ENCODE measurements around the gene ZNF436.

ZNF436 gene

DNA sequence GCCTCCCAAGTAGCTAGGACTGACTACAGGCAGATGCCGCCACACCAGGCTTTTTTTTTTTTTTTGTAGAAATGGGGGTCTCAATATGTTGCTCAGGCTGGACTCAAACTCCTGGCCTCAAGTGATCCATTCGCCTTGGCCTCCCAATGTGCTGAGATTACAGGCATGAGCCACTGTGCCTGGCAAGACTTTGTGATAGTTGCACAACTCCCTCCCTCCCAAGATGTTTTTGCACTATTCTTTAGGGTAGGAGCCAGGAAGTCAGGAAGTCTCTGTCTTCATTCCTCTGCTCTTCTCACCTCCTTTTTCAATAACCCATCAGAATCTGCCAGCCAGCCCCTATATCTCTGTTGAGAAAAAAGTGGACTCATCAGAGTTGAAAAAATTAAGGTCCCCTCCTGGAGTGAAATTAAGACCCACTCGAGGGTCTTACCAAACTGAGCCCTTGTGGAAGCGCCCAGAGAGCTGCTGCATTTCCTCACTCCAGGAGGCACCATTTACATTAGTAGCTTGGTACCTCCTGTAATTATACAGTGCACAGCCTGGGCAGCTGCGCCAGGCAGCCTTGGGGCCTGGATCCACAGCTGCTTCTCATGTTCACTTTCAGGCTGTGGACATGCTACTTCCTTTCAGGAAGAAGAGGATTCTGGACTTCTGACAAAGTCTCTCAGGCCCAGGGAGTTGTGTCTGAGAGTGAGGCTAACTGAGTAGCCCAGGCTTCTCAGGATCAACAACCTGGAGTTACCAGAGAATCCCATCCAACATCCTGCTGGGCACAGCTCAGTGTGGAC lies 30.9 kb upstream of the ZNF436 start:
- Histone ChIP-seq H2BK120ac (ENCODE audit: low read depth, low read length) (peak overlapping the region; percentile 35), H2AFZ (ENCODE audit: low read depth, low read length) (no peak overlapping the region), H3K4me2 (ENCODE audit: low read length, poor library complexity, severe bottlenecking) (no peak overlapping the region), H3K4me3 (ENCODE audit: insufficient read depth in 1 of 2, low read depth in 1 of 2, low read length in 2 of 2) (no peak overlapping the region), H3K4me1 (ENCODE audit: control insufficient read depth, insufficient read depth, low read depth, low read length) (peaks cover 15% of the 10 kb centered on the region), H3K79me1 (replicated peaks; ENCODE audit: low read length, poor library complexity, severe bottlenecking) (peaks cover 2% of the 10 kb centered on the region), H3K9me3 (ENCODE audit: control insufficient read depth, low read length) (no peaks in the 10 kb centered on the region), H3K27me3 (ENCODE audit: control insufficient read depth in 1 of 2, insufficient read depth in 1 of 2, low read length in 2 of 2) (no peaks in the 10 kb centered on the region), H3K23ac (ENCODE audit: low read length in 2 of 2) (no peak overlapping the region), H3K9ac (ENCODE audit: low read length) (peak overlapping the region; percentile 67), H2BK12ac (ENCODE audit: low read length in 2 of 2) (peak overlapping the region; percentile 44 to 93), H4K8ac (ENCODE audit: low read length) (no peak overlapping the region), H3K27ac (ENCODE audit: low read length, poor library complexity, severe bottlenecking) (no peak overlapping the region), H3K4ac (ENCODE audit: low read depth in 1 of 2, low read length in 2 of 2) (peak overlapping the region; percentile 46 to 47), H2BK5ac (ENCODE audit: low read depth, low read length, poor library complexity, severe bottlenecking) (no peak overlapping the region), H3K36me3 (ENCODE audit: control insufficient read depth in 1 of 2, insufficient read depth in 2 of 2, low read depth in 1 of 2, low read length in 2 of 2) (peaks cover 0 to 35% of the 10 kb centered on the region in 2 experiments), H4K91ac (ENCODE audit: low read length) (peak overlapping the region; percentile 64), H3K18ac (ENCODE audit: low read depth in 1 of 2, low read length in 2 of 2) (peak overlapping the region; percentile 3 to 91), H3K14ac (ENCODE audit: low read length in 2 of 2) (peak overlapping the region in 1 of 2 experiments; percentile 59), H2BK15ac (ENCODE audit: low read depth, poor library complexity, severe bottlenecking) (peak overlapping the region; percentile 73), H2AK5ac (ENCODE audit: low read length, severe bottlenecking) (peak overlapping the region; percentile 49)
- no peak for DNase-seq
- 95% methylated on average over 4 of the region's 5 CpGs for WGBS

DNA sequence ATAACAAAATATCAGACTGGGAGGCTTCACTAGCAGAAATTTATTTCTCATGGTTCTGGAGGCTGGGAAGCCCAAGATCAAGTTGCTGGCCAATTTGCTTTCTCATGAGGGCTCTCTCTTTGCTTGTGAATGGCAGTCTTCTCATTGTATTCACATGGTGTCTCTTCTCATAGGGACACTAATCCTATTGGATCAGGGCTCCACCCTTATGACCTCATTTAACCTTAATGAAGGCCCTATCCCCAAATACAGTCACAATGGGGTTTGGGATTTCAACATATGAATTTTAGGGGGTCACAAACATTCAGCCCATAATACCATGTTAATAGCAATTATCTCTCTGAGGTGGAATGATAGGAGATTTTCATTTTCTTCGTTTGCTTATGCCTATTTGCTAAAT lies 29.6 kb upstream of the ZNF436 start:
- Histone ChIP-seq H3K4me2 (ENCODE audit: low read length, poor library complexity, severe bottlenecking) (no peak overlapping the region), H2AFZ (ENCODE audit: low read depth, low read length) (no peak overlapping the region), H3K27ac (ENCODE audit: low read length, poor library complexity, severe bottlenecking) (no peak overlapping the region), H3K4me3 (ENCODE audit: insufficient read depth in 1 of 2, low read depth in 1 of 2, low read length in 2 of 2) (no peak overlapping the region), H2BK5ac (ENCODE audit: low read depth, low read length, poor library complexity, severe bottlenecking) (no peak overlapping the region), H3K23ac (ENCODE audit: low read length in 2 of 2) (no peak overlapping the region), H4K8ac (ENCODE audit: low read length) (no peak overlapping the region), H3K79me1 (replicated peaks; ENCODE audit: low read length, poor library complexity, severe bottlenecking) (no peaks in the 10 kb centered on the region), H2BK12ac (ENCODE audit: low read length in 2 of 2) (no peak overlapping the region), H3K27me3 (ENCODE audit: control insufficient read depth in 1 of 2, insufficient read depth in 1 of 2, low read length in 2 of 2) (no peaks in the 10 kb centered on the region), H2BK120ac (ENCODE audit: low read depth, low read length) (no peak overlapping the region), H2AK5ac (ENCODE audit: low read length, severe bottlenecking) (no peak overlapping the region), H2BK15ac (ENCODE audit: low read depth, poor library complexity, severe bottlenecking) (no peak overlapping the region), H3K4ac (ENCODE audit: low read depth in 1 of 2, low read length in 2 of 2) (no peak overlapping the region), H3K18ac (ENCODE audit: low read depth in 1 of 2, low read length in 2 of 2) (no peak overlapping the region), H3K14ac (ENCODE audit: low read length in 2 of 2) (no peak overlapping the region), H3K9ac (ENCODE audit: low read length) (no peak overlapping the region), H3K9me3 (ENCODE audit: control insufficient read depth, low read length) (no peaks in the 10 kb centered on the region), H3K4me1 (ENCODE audit: control insufficient read depth, insufficient read depth, low read depth, low read length) (peaks cover 18% of the 10 kb centered on the region), H4K91ac (ENCODE audit: low read length) (no peak overlapping the region), H3K36me3 (ENCODE audit: control insufficient read depth in 1 of 2, insufficient read depth in 2 of 2, low read depth in 1 of 2, low read length in 2 of 2) (peaks cover 0 to 31% of the 10 kb centered on the region in 2 experiments)
- no peak for DNase-seq
- WGBS: no CpG with 5 or more reads among the region's 1 CpG

DNA sequence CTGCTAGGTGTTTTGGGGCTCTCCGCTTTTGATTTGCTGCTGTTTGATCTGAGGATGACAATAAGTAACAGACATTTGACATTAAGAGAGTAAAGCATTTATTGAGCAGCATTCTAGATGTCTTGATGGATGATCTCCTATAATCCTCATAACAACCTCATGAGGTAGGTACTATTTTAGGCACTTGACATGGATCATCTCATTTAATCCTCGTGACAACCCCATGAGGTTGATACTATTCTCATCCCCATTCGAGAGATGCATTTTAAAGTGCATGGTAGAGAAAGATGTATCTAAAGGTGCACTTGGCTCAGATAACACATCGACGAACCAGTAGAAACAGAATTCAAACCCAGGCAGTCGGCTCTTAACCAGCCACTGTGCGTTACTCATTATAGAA lies 28.3 kb upstream of the ZNF436 start:
- H2AFZ ChIP-seq (ENCODE audit: low read depth, low read length): no peak overlapping the region
- no peak overlapping the region for H3K9ac ChIP-seq (ENCODE audit: low read length)
- H3K27me3 ChIP-seq (ENCODE audit: control insufficient read depth in 1 of 2, insufficient read depth in 1 of 2, low read length in 2 of 2): no peaks in the 10 kb centered on the region
- no peak overlapping the region for H3K27ac ChIP-seq (ENCODE audit: low read length, poor library complexity, severe bottlenecking)
- DNase-seq: no peak
- no peaks in the 10 kb centered on the region for H3K79me1 ChIP-seq (replicated peaks; ENCODE audit: low read length, poor library complexity, severe bottlenecking)
- WGBS: 89% methylated on average over 5 of the region's 7 CpGs
- no peak overlapping the region for H3K4me3 ChIP-seq (ENCODE audit: insufficient read depth in 1 of 2, low read depth in 1 of 2, low read length in 2 of 2)
- no peak overlapping the region for H3K18ac ChIP-seq (ENCODE audit: low read depth in 1 of 2, low read length in 2 of 2)
- H3K23ac ChIP-seq (ENCODE audit: low read length in 2 of 2): no peak overlapping the region
- no peak overlapping the region for H3K4me2 ChIP-seq (ENCODE audit: low read length, poor library complexity, severe bottlenecking)
- H2BK120ac ChIP-seq (ENCODE audit: low read depth, low read length): no peak overlapping the region
- H3K36me3 ChIP-seq (ENCODE audit: control insufficient read depth in 1 of 2, insufficient read depth in 2 of 2, low read depth in 1 of 2, low read length in 2 of 2): peaks cover 0 to 31% of the 10 kb centered on the region in 2 experiments
- H4K91ac ChIP-seq (ENCODE audit: low read length): no peak overlapping the region
- H2BK15ac ChIP-seq (ENCODE audit: low read depth, poor library complexity, severe bottlenecking): no peak overlapping the region
- no peak overlapping the region for H2BK5ac ChIP-seq (ENCODE audit: low read depth, low read length, poor library complexity, severe bottlenecking)
- H3K4ac ChIP-seq (ENCODE audit: low read depth in 1 of 2, low read length in 2 of 2): no peak overlapping the region
- no peak overlapping the region for H3K14ac ChIP-seq (ENCODE audit: low read length in 2 of 2)
- no peak overlapping the region for H4K8ac ChIP-seq (ENCODE audit: low read length)
- no peaks in the 10 kb centered on the region for H3K9me3 ChIP-seq (ENCODE audit: control insufficient read depth, low read length)
- H2AK5ac ChIP-seq (ENCODE audit: low read length, severe bottlenecking): no peak overlapping the region
- H2BK12ac ChIP-seq (ENCODE audit: low read length in 2 of 2): peak overlapping the region in 1 of 2 experiments; percentile 38
- peaks cover 25% of the 10 kb centered on the region for H3K4me1 ChIP-seq (ENCODE audit: control insufficient read depth, insufficient read depth, low read depth, low read length)

DNA sequence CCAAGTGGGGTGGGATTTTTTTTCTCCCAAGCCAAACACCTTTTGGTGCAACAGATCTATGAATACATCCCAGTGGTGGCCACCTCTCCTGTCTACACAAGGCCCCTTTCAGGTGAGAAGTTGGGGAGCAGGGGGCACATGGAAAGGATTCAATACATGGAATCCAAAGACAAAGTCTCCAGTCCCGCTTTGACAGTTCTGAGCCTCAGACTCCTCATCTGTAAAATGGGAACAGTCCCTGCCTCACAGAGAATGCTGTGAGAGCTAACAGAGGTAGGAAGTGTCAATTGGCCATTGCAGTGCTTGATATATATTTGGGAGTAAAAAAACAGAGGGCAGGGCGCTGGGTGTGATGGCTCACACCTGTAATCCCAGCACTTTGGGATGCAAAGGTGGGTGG lies 26.7 kb upstream of the ZNF436 start:
- Histone ChIP-seq H4K91ac (ENCODE audit: low read length) (no peak overlapping the region), H3K79me1 (replicated peaks; ENCODE audit: low read length, poor library complexity, severe bottlenecking) (no peaks in the 10 kb centered on the region), H3K4me2 (ENCODE audit: low read length, poor library complexity, severe bottlenecking) (no peak overlapping the region), H3K9me3 (ENCODE audit: control insufficient read depth, low read length) (no peaks in the 10 kb centered on the region), H3K4me3 (ENCODE audit: insufficient read depth in 1 of 2, low read depth in 1 of 2, low read length in 2 of 2) (no peak overlapping the region), H3K27ac (ENCODE audit: low read length, poor library complexity, severe bottlenecking) (no peak overlapping the region), H3K4me1 (ENCODE audit: control insufficient read depth, insufficient read depth, low read depth, low read length) (peaks cover 16% of the 10 kb centered on the region), H3K14ac (ENCODE audit: low read length in 2 of 2) (no peak overlapping the region), H3K4ac (ENCODE audit: low read depth in 1 of 2, low read length in 2 of 2) (peak overlapping the region in 1 of 2 experiments; percentile 2), H2BK12ac (ENCODE audit: low read length in 2 of 2) (peak overlapping the region in 1 of 2 experiments; percentile 9), H3K9ac (ENCODE audit: low read length) (peak overlapping the region; percentile 84), H4K8ac (ENCODE audit: low read length) (no peak overlapping the region), H2AFZ (ENCODE audit: low read depth, low read length) (no peak overlapping the region), H2BK5ac (ENCODE audit: low read depth, low read length, poor library complexity, severe bottlenecking) (no peak overlapping the region), H2BK15ac (ENCODE audit: low read depth, poor library complexity, severe bottlenecking) (no peak overlapping the region), H3K27me3 (ENCODE audit: control insufficient read depth in 1 of 2, insufficient read depth in 1 of 2, low read length in 2 of 2) (no peaks in the 10 kb centered on the region), H2AK5ac (ENCODE audit: low read length, severe bottlenecking) (peak overlapping the region; percentile 38), H3K23ac (ENCODE audit: low read length in 2 of 2) (no peak overlapping the region), H2BK120ac (ENCODE audit: low read depth, low read length) (no peak overlapping the region), H3K36me3 (ENCODE audit: control insufficient read depth in 1 of 2, insufficient read depth in 2 of 2, low read depth in 1 of 2, low read length in 2 of 2) (peaks cover 0 to 28% of the 10 kb centered on the region in 2 experiments), H3K18ac (ENCODE audit: low read depth in 1 of 2, low read length in 2 of 2) (peak overlapping the region; percentile 21 to 64)
- 89% methylated on average over 1 of the region's 2 CpGs for WGBS
- DNase-seq: no peak
